ENCODE measurements around the gene GALNT18. TPM values are rescaled to one million over a fixed set of nuclear protein-coding genes. Genes with fewer than 3 reads are reported as not detected.
A peak's percentile ranks its signal among the peaks of the same experiment; 100 is the strongest.

GALNT18 gene
- total RNA-seq, 4 donors from 2014 or later: 4.7 to 20.4 (median 14.1) TPM

DNA sequence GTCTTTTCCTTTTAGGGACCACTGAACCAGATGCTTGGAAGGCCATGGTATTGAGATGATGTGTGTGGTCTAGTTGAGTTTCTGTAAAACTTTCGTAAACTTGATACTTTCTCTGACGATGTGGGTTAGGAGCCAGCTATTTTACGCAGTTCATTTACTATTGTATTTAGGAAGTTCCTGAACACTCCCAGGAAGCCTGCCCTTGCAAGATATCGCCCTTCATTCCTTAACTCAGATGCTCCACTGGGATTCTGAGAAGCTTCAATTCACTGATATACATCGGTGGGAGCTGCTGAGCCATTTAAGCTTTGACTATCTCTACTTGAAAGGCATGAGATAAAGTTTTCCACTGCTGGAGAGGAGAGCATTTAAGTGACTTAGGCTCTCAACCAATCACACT, 390.0 kb downstream of the GALNT18 start:
- 69 to 82% methylated on average over 5 of the region's 5 CpGs for WGBS, 2 donors
- TF ChIP-seq CTCF (IDR thresholded peaks at IDR 0.05) (no peak), POLR2A (IDR thresholded peaks at IDR 0.05) (no peak)
- Histone ChIP-seq H3K4me1 (peaks cover 0 to 10% (median 0%) of the 10 kb centered on the region in 3 donors), H3K27ac (no peak overlapping the region), H3K27me3 (no peaks in the 10 kb centered on the region), H3K9me3 (no peaks in the 10 kb centered on the region), H3K36me3 (no peaks in the 10 kb centered on the region), H3K4me3 (no peak overlapping the region)
- intact Hi-C loops (cut with DNase I): no loop called here
- no peak for DNase-seq

- no peaks in the 10 kb centered on the region for H3K27me3 ChIP-seq
- H3K36me3 ChIP-seq: no peaks in the 10 kb centered on the region
- no peak for TF ChIP-seq POLR2A (IDR thresholded peaks at IDR 0.05)
- TF ChIP-seq CTCF (IDR thresholded peaks at IDR 0.05): peak in 3 of 6 experiments; percentile 15 to 44 (median 20)
- intact Hi-C loops (cut with DNase I): no loop called here
- no peak for DNase-seq
- no peaks in the 10 kb centered on the region for H3K9me3 ChIP-seq
- H3K4me3 ChIP-seq: no peak overlapping the region
- no peak overlapping the region for H3K27ac ChIP-seq
- 60 to 68% methylated on average over 7 of the region's 7 CpGs for WGBS, 2 donors
- peaks cover 0 to 10% (median 0%) of the 10 kb centered on the region in 3 donors for H3K4me1 ChIP-seq
These were observed 390.8 kb downstream of the GALNT18 start for GRCh38 chr11:11230802-11231562.

DNA sequence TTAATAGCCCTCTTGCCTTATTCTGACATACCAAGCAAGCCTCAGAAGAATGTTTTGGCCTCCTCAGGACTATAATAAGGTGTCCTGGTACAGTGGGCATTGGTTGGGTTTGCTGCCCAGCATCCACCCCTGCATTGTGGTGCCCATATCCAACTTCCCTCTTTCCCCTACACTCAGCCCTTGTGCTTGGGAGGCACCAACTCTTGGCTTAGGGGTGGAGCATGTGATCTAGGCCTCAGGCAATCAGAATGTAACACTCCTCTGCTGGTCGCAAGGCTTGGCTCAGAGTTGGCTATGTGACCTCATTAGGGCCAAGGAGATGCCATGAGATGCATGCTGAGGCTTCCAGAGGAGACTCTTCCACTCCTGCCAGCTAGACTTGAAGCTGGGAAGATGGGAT, 391.7 kb downstream of the GALNT18 start:
- Histone ChIP-seq H3K27me3 (no peaks in the 10 kb centered on the region), H3K4me1 (peaks cover 0 to 10% (median 0%) of the 10 kb centered on the region in 3 donors), H3K36me3 (no peaks in the 10 kb centered on the region), H3K9me3 (no peaks in the 10 kb centered on the region), H3K27ac (no peak overlapping the region), H3K4me3 (no peak overlapping the region)
- TF ChIP-seq POLR2A (IDR thresholded peaks at IDR 0.05) (no peak), CTCF (IDR thresholded peaks at IDR 0.05) (no peak)
- DNase-seq: no peak
- intact Hi-C loops (cut with DNase I): no loop called here
- WGBS, 2 donors: 60% methylated on average over 1 of the region's 1 CpG; no CpG with 5 or more reads in 1 of the 2 donors

GRCh38 chr11:11229647-11230046, 392.2 kb downstream of the GALNT18 start:
- no peak for DNase-seq
- no peaks in the 10 kb centered on the region for H3K27me3 ChIP-seq
- TF ChIP-seq POLR2A (IDR thresholded peaks at IDR 0.05) (no peak), CTCF (IDR thresholded peaks at IDR 0.05) (no peak)
- H3K4me3 ChIP-seq: no peak overlapping the region
- intact Hi-C loops (cut with DNase I): no loop called here
- H3K9me3 ChIP-seq: no peaks in the 10 kb centered on the region
- H3K4me1 ChIP-seq: peaks cover 0 to 15% (median 0%) of the 10 kb centered on the region in 3 donors
- WGBS, 2 donors: 82 to 90% methylated on average over 1 to 2 of the region's 2 CpGs
- H3K36me3 ChIP-seq: no peaks in the 10 kb centered on the region
- H3K27ac ChIP-seq: no peak overlapping the region

GRCh38 chr11:11227296-11228085, 394.3 kb downstream of the GALNT18 start:
- no peak for DNase-seq
- H3K9me3 ChIP-seq: no peaks in the 10 kb centered on the region
- peaks cover 0 to 19% (median 0%) of the 10 kb centered on the region in 3 donors for H3K4me1 ChIP-seq
- H3K36me3 ChIP-seq: no peaks in the 10 kb centered on the region
- H3K27me3 ChIP-seq: no peaks in the 10 kb centered on the region
- WGBS, 2 donors: 71 to 74% methylated on average over 7 of the region's 8 CpGs
- H3K4me3 ChIP-seq: no peak overlapping the region
- H3K27ac ChIP-seq: no peak overlapping the region
- intact Hi-C loops (cut with DNase I): no loop called here
- TF ChIP-seq POLR2A (IDR thresholded peaks at IDR 0.05) (no peak), CTCF (IDR thresholded peaks at IDR 0.05) (no peak)
